NCI-H510A treated with DMSO at 0.1 percent for 48 hours (cell line): ENCODE measurements around the gene ZMAT2.
"Not testable (repeated sequence)": the region's sequence is repeated elsewhere in the genome, so short reads cannot be mapped to it uniquely, and the experiment has no call there.

Experiments used
- DNase-seq: peaks from one replicate; lab custom pipeline; 2025; lab: John Stamatoyannopoulos, UW

Gene ZMAT2

GRCh38 chr5:140708787-140709186 lies 8.5 kb downstream of the ZMAT2 start:
- peak; percentile 2 for DNase-seq

DNA sequence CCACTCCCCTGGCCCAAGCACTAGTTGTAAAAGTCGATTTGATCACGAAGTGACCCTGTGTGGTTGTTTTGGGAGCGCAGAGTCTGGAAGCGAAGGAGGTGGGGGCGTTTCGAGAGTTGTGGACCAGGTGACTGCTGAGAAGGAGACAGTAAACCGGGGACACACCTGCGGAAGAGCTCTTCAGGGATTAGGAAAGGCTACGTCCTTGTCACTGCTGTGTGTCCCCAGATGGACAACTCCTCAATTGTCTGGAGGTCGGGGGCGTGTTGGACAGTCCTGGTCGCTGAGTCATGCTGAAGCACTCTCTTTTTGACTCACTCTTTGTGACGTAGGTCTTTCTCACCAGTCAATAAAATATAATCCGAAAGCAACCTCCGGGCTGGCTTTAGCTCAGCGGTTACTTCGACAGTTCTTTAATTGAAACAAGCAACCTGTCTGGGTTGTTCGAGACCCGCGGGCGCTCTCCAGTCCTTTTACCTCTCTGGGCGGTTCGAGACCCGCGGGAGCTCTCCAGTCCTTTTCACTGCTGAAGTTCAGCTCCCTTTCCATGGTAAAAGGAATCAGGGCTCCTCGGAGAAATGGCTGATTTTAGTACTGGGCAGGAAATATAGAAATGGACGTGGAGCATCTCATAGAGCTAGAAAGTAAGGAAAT lies 10.8 kb downstream of the ZMAT2 start:
- DNase-seq: peak; percentile 40

DNA sequence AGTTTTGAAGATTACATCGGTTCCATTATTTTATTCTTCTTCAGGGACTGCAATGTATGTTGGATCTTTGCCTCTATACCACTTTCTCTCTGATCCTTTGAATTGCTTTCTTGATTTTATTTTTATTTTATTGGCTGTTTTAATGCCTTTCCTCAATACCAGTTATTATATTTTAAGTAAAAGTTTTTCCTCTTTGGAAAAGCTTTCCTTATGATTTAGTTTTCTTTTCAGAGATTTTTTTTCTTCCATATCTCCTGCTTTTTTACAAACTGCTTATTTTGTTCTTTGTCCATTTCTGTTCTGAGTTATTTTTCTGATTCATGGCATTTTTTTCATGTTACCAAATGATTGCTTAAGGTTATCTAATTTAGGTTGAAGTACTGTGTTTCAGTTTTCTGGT lies 11.5 kb downstream of the ZMAT2 start:
- no peak for DNase-seq

DNA sequence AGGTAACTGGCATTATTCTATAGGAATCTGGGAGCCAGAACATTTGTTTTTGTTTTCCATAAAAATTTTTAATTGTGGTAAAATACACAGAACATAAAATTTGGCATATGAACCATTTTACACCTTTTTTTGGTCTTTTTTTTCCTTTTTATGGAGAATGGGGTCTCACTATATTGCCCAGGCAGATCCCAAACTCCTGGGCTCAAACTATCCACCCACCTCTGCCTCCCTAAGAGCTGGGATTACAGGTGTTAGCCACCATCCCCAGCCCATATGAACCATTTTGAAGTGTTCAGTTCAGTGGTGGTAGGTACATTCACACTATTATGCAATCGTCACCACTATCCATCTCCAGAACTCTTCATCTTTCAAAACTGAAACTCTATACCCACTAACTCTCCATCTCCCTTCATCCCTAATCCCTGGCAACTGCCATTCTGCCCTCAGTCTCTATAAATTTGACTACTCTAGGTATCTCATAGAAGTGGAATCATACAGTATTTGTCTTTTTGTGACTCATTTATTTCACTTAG lies 13.4 kb downstream of the ZMAT2 start:
- DNase-seq: no peak

GRCh38 chr5:140716238-140716637 lies 16.0 kb downstream of the ZMAT2 start:
- not testable (repeated sequence) for DNase-seq

DNA sequence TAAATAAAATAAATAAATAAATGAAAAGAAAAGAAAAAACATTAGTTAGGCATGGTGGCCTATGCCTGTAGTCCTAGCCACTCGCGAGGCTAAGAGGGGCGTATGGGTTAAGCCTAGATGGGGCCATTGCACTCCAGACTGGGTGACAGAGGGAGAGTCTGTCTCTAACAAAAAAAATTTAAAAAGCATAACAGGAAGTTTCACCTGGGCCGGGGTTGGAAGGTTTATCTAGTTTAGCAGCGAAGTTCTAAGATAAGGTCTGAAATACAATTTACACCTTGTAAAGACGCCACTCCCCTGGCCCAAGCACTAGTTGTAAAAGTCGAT lies 18.0 kb downstream of the ZMAT2 start:
- DNase-seq: no peak

GRCh38 chr5:140720738-140721137 lies 20.5 kb downstream of the ZMAT2 start:
- not testable (repeated sequence) for DNase-seq

DNA sequence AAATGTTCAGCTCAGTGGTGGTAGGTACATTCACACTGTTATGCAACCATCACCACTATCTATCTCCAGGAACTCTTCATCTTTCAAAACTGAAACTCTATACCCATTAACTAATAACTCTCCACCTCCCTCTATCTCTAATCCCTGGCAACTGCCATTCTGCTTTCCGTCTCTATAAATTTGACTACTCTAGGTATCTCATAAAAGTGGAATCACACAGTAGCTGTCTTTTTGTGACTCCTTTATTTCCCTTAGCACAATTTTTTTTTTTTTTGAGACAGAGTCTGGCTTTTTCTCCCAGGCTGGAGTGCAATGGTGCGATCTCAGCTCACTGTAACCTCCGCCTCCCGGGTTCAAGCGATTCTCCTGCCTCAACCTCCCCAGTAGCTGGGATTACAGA lies 21.1 kb downstream of the ZMAT2 start:
- not testable (repeated sequence) for DNase-seq

- peak; percentile 12 for DNase-seq
These were observed 25.7 kb downstream of the ZMAT2 start for GRCh38 chr5:140725799-140726471.

DNA sequence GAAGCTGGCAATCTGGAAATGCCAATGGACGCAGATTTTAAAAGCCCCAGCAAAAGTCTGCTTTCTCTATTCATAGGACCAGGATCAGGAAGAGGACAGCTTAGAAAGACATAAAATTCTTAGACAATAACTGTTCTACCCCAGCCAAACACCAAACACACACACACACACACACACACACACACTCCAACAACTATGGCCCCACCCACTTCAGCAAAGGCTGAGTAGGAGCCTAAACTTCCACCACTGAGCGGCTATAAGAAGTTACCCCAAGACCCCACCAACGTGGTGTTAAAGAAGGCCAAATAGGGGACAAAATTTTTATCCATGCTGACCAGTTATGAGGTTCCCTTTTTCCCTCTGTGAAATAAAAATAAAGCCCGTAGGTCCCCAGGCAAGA lies 32.9 kb downstream of the ZMAT2 start:
- no peak for DNase-seq

GRCh38 chr5:140734354-140734753 lies 34.1 kb downstream of the ZMAT2 start:
- DNase-seq: no peak

GRCh38 chr5:140737486-140737885 lies 37.2 kb downstream of the ZMAT2 start:
- DNase-seq: no peak

- DNase-seq: no peak
These were observed 41.7 kb downstream of the ZMAT2 start for GRCh38 chr5:140741967-140742366.

- DNase-seq: no peak
These were observed 53.3 kb downstream of the ZMAT2 start for GRCh38 chr5:140753561-140753960.
